Endothelial cell of hepatic sinusoid (primary cell): Measurements from ENCODE around the gene TAOK2.
"Not testable (repeated sequence)": the region's sequence is repeated elsewhere in the genome, so short reads cannot be mapped to it uniquely, and the experiment has no call there.

Experiments used
- in situ Hi-C: cut with HindIII; loops from 2 replicates; pipeline ENCODE4 v1.10.0; 2017; ENCODE audit warnings: low sequenced_read_pairs

The TAOK2 gene

DNA sequence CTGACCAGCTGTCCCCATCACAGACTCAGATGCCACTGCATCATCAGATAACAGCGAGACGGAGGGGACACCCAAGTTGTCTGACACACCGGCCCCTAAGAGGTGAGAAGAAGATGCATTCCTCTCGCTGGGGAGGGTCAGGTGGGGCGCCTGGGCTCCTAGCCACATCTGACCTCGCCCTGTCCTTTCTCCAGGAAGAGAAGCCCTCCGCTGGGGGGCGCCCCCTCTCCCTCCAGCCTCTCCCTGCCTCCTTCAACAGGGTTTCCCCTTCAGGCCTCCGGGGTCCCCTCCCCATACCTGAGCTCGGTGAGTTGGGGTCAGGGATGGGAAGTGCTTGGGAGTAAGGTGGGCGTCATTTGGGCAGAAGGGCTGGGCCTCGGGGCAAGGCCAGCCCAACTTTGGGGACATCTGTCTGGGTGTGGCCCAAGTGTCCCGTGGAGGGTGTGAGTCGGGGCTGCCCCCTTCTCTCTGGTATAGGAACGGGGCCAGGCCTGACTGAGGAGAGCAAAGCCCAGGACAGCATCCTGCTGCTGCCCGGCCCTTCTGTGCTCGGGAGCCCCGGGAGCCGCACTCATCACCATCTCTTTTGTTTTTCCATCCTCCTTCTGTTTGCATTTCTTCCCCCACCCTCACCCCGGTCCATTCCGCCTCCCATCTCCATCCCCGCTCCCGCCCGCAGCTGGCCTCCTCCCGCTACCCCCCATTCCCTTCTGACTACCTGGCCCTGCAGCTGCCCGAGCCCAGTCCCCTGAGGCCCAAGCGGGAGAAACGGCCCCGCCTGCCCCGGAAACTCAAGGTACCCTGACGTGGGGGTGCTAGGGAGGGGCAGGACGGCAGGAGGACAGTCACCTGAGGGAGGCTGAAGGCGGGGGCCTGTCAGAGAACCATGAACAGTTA is 27.3 kb downstream of the TAOK2 start:
- in situ Hi-C loops = no loop called here

DNA sequence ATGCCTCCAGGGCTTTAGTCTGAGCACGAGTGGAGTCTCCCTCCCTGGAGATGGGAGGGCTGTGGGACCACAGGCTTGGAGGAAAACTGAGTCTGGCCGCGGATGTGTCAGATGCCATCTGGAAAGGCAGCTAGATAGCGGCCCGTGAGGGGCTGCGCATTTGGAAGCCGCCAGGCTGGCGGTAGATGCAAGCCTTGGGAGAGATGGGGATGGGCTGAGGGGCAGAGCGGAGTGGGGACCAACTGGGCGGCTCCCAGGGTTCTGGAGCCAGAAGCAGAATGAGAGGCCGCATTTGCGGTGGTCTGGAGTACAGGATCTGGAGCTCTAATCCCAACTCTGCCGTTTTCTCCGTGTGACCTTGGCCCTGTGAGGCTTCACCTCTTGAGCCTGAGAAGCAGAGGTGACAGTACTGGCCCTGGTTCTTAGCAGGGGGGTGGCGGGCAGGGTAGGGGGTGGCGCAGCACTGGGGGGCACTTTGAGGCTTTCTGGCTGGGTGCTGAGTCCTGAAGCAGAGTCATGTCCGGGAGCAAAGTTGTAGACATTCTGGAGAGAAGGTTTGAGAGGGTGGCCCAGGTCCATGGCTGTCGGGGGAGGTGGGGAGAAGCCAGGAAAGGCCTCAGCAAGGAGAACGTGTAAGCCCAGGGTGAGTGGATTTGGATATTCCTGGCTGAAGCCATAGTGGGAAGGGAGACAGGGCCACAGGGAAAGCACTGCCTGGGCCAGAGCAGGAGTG is 29.1 kb downstream of the TAOK2 start:
- in situ Hi-C loops = no loop called here

DNA sequence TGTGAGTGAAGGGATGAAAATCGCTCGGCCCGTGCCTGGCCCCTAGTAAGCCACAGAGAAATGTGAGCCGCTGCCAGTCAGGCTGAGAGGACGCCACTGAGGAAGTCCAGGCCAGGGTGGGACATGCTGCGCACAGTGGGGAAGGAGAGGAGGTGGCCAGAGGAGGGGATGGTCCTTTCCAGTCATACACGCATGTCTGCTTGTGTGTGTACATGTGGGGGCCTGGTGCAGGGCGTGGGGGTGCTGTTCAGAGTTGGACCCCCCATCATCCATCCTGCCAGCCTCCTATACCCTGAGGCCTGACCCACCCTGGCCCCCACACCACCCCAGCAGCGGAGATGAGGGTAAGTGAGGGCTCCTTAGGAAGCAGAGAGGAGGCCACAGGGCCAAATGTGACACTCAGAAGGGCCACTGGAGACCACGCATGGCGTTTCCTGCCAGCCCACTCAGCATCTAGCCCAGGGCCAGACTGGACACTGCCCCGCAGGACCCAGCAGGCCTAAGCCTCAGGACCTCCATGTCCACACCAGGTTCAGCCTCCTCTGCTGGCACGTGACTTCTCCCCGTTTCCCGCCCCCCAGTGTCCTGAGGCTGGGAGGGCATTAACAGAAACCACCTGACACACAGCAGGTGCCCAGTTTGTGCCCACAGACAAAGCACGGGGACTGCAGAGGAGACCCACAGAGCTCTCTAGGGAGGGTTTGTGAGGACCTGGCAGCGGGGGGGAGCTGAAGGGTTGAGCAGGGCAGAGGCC is 30.2 kb downstream of the TAOK2 start:
- in situ Hi-C loops = no loop called here

DNA sequence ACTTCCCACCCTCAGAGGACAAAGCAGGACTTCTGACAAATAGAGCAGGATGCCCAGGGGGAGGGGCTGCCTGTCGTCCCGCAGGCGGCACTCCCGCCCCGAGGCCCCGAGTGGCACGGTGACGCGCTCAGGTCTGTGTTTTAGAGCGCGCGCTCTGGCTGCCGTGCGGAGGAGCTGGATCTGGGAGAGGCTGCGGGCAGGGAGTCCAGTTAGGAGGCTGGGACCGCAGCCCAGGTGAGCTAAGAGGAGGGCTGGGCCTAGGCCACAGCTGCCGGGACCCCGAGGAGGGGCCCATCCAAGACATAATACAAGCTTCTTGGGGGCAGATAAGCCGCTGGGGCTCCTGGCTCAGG is 30.7 kb downstream of the TAOK2 start:
- in situ Hi-C loops = no loop called here

GRCh38 chr16:30004811-30005242 is 31.2 kb downstream of the TAOK2 start:
- in situ Hi-C loops = no loop called here

GRCh38 chr16:30005341-30006094 is 31.9 kb downstream of the TAOK2 start:
- in situ Hi-C loops = no loop called here

- in situ Hi-C loops = no loop called here
Observed at GRCh38 chr16:30006095-30006473, 32.4 kb downstream of the TAOK2 start.

DNA sequence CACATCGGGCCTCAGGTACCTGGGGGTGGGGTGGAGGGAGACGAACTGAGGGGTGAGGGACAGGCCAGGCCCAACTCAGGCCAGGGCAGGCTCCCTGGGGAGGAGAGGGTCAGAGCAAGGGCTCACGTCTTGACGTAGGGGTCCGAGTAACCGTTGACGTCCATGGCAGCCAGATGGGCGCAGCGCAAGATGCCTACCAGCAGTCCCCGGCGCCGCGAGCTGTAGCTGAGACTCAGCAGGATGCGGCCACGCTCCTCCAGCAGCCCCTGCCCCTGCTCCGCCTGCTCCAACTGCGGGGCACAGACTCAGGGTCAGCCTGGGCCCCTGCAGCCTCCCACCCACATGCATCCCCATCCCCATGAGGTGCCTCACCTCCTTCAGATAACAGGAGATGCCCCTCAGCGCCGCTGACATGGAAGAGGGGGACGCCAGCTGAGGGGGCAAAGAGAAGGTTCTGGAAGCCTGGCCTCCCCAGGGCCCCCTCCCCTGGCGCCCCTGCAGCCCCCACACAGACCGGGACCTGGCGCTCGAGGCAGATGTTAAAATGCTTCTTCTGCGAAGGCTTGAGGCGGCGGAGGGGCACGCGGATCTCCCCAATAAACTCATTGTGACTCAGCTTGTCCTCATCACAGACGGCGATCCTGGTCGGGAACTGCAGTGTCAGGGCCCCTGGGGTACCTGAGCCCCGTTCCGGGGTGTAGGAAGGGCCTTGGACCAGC is 33.1 kb downstream of the TAOK2 start:
- in situ Hi-C loops = no loop called here

DNA sequence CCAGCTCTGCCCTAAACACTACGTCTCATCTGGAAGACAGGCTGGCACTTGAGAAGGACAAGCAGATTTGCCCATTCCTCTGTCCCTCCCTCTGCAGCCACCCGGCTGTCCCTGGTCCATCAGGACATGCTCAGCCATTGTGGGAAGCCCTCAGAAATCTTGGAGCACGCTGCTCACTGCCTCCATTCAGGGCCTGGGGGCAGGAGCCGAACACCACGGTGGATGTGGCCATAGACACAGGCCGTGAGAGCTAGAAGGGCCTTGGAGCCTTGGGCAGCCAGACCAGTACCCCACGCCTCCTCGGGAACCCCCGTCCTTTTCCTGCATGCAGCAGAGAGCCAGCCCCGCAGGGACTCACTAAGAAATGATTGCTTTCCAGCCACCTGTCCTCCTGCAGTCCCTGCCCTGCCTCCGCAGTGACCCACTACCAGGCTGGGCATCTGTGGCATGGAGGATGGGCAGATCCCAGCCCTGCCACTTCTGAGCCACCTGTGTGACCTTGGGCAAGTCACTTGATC is 33.8 kb downstream of the TAOK2 start:
- in situ Hi-C loops = no loop called here

DNA sequence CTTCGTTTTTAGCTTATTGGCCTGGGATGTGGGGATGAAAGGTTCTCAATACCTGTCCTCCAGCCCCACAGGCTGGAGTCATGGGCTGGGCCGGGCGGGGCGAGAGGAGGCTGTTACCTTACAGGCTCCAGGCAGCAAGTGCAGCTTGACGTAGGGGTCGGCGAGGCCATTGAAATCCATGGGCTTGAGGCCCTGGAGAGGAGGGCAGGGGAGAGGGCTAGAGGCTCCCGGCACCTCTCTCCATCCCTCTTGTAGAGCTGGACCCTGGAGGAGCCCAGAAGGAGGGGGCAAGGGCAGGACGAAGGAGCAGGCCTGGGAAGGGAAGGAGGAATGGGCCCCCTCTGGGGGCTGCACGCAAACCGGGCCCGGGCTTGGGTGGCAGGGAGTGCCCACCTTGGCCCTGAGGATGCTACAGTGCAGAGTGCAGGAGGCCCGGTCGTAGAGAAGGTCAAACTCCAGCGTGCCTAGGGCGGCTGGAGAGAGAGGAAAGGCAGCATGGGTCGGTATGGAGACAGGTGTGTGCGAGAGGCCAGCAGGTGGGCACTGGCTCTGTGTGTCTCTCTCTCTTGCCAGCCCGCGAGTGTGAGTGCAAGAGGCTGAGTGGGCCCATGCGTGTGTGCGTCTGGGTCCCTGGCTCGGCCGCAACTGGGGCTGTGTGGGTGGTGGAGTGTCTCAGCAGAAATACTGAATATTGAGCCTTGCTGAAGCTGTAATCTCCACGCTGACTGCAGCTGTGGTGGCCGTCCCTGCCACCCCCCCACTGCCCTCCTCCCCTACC is 35.6 kb downstream of the TAOK2 start:
- in situ Hi-C loops = no loop called here

DNA sequence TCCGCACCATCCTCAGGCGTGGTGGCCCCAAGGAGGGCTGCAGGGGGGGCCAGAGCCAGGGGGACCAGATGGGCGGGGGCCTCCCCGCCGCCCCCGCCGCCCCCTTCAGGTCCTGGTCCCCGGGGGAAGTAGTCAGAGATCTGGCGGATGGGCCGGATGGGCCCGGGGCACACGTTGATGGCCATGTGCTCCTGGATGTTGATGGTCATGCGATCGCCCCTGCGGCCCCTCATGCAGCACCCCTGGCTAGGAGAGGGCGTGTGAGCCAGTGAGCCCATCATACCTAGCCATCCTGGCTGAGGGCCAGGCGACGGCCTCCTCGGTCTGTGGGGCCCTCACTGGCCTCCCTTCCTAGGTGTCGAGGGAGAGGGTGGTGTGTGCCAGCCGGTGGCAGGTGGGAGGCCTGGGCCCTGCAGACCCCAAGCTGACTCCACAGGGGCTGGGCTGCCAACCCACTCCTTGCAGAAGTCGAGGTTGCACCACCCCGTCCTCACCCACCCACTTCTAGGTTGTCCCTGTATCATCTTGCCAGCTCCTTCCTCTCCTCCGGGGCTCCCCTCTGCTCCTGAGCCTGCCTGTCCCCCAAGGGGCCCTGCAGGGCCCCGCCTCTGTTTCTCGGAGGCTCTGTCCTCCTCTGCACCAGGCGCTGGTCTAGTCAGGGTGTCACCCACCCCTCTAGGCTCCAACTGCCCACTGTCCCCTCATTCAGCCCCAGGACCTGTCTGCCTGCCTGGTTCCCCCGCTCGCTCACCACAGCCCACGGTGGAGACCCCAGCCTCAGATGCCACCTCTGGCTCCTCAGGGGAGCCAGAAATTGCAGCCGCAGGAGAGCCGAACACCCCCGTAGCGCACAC is 36.5 kb downstream of the TAOK2 start:
- in situ Hi-C loops = no loop called here

DNA sequence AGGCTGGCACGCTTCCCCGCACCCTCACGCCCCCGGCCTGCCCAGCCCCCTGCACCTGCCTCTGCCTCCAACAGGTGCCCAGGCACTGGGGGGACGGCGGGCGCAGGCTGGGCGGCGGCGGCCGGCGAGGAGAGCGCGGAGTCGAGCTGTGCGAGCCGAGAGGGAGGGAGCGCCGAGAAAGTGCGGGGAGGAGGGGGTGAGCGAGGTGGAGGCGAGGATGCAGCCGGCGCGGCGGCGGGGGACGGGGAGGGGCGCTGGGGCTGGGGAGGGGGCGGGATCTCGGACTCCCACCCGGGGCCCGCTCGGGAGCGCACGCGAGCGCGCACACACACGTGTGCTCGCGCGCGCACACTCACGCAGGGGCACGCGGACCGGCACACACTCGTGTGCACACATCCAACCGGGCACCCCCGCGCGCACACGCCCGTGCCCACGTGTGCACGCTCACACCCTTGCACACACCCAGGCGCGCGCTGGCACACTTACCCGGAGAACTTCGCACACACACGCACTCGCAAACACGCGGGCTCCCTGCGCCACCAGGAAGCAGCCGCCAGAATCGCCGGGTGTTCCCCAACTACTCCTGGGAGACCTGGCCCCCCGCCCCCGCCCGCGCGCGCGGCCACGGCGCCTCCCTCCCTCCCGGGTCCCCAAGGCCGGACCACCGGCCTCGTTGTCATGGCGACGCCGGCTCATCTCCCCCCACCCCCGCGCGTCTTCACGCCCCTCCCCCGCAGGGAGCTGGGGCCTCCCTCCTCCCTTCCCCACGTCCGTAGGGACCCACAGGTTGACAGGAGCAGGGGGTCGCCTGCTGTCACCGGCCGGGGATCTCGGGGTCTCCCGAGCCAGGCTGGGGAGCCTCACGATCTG is 37.4 kb downstream of the TAOK2 start, which contains the start of gene DOC2A:
DOC2A (minus strand) TSS at position 184 of the 870 bp plus-strand sequence. CDS start 805 bp downstream, outside the sequence.
- in situ Hi-C loops = no loop called here

- in situ Hi-C loops = no loop called here
Observed at GRCh38 chr16:30011714-30012504, 38.2 kb downstream of the TAOK2 start.

DNA sequence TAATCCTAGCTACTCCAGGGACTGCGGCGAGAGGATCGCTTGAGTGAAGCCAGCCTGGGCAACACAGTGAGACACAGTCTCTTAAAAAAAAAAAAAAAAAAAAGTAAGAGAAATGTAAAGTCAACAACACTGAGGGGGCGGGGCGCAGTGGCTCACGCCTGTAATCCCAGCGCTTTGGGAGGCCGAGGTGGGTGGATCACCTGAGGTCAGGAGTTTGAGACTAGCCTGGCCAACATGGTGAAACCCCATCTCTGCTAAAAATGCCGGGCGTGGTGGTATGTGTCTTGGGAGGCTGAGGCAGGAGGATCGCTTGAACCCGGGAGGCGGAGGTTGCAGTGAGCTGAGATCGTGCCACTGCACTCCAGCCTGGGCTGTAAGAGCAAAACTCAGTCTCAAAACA is 38.9 kb downstream of the TAOK2 start:
- in situ Hi-C loops = not testable (repeated sequence)

DNA sequence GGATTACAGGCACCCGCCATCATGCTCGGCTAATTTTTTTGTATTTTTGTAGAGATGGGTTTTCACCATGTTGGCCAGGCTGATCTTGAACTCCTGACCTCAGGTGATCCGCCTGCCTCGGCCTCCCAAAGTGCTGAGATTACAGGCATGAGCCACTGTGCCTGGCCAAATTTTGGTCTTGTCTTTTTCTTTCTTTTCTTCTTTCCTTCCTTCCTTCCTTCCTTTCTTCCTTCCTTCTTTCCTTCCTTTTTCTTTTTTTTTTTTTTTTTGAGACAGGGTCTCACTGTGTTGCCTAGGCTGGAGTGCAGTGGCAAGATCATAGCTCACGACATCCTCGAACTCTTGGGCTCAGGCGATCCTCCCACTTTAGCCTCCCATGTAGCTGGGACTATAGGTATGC is 41.8 kb downstream of the TAOK2 start:
- in situ Hi-C loops = not testable (repeated sequence)

GRCh38 chr16:30016555-30017276 is 43.0 kb downstream of the TAOK2 start:
- in situ Hi-C loops = no loop called here
